Upper lobe of right lung (tissue), 1 donor: ENCODE data around the gene ST6GALNAC2. TPM values are rescaled to one million over a fixed set of nuclear protein-coding genes. Genes with fewer than 3 reads are reported as not detected.
A peak's percentile ranks its signal among the peaks of the same experiment; 100 is the strongest.
"Not testable (repeated sequence)": the region's sequence is repeated elsewhere in the genome, so short reads cannot be mapped to it uniquely, and the experiment has no call there.

Experiments
- ATAC-seq: fragments of 200-7000 bp; cut with Tn5 transposase; one replicate; pipeline ENCODE4 v1.9.1; 2020; ENCODE audit warnings: mild to moderate bottlenecking, moderate library complexity
- DNase-seq: peaks from one replicate; pipeline ENCODE4 v3.0.0-alpha.2; 2020
- H3K27ac ChIP-seq: fragments of 200-600 bp; one replicate; pipeline ENCODE4 v1.8.0; 2022
- H3K27me3 ChIP-seq: fragments of 200-600 bp; one replicate; pipeline ENCODE4 v1.8.0; 2022; ENCODE audit warnings: mild to moderate bottlenecking
- H3K36me3 ChIP-seq: fragments of 200-600 bp; one replicate; pipeline ENCODE4 v1.8.0; 2022
- H3K4me1 ChIP-seq: fragments of 200-600 bp; one replicate; pipeline ENCODE4 v1.8.0; 2022
- H3K4me3 ChIP-seq: fragments of 200-600 bp; one replicate; pipeline ENCODE4 v1.8.0; 2022; ENCODE audit warnings: mild to moderate bottlenecking
- H3K9me3 ChIP-seq: fragments of 200-600 bp; one replicate; pipeline ENCODE4 v1.8.0; 2022
- intact Hi-C: fragments of 100-400 bp; cut with DNase I; formaldehyde crosslinking; loops from one replicate; pipeline ENCODE4 v1.11.0; 2022
- total RNA-seq: library from RNA; stranded (reverse); fragmentation: NEBNext Ultra II Directional; extraction: Animal tissue kit (Norgen Biotek cat#: 25700); gene quantifications from one replicate; pipeline ENCODE4 v1.2.1, GENCODE V29; 2021
- TF ChIP-seq, protein P1 (sequence below): fragments of 200-600 bp; IDR thresholded peaks from one replicate; pipeline ENCODE4 v1.8.0; 2022; ENCODE audit warnings: antibody characterized with exemption
- donor health status: DM: no; HTN: yes; CAD: no; lungs with severe emphysema.

ST6GALNAC2 gene
- total RNA-seq, 1 donor from 2014 or later, result 24.5 TPM

DNA sequence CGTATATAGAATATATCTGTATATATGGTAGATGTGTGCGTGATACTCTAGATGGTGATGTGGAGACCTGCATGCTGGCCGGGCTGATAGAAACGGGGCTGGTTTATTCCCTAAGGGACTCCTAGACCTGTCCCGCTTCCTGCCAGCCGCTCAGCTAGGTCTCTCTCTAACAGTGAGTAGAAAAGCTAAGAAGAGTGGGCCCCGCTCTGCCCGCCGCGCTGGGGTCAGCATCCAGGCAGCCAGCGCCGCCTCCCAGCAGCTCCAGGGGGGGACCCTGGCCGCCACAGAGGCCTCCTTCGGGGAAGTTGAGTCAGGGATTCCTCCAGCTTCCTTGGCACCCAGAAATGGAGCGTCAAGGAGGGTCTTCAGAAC lies 57.5 kb downstream of the ST6GALNAC2 start:
- Histone ChIP-seq H3K4me3 (peak overlapping the region; percentile 18), H3K27ac (peak overlapping the region; percentile 89), H3K36me3 (no peaks in the 10 kb centered on the region), H3K9me3 (no peaks in the 10 kb centered on the region), H3K27me3 (no peaks in the 10 kb centered on the region), H3K4me1 (peaks cover 65% of the 10 kb centered on the region)
- no peak for DNase-seq
- TF ChIP-seq, protein P1, sequence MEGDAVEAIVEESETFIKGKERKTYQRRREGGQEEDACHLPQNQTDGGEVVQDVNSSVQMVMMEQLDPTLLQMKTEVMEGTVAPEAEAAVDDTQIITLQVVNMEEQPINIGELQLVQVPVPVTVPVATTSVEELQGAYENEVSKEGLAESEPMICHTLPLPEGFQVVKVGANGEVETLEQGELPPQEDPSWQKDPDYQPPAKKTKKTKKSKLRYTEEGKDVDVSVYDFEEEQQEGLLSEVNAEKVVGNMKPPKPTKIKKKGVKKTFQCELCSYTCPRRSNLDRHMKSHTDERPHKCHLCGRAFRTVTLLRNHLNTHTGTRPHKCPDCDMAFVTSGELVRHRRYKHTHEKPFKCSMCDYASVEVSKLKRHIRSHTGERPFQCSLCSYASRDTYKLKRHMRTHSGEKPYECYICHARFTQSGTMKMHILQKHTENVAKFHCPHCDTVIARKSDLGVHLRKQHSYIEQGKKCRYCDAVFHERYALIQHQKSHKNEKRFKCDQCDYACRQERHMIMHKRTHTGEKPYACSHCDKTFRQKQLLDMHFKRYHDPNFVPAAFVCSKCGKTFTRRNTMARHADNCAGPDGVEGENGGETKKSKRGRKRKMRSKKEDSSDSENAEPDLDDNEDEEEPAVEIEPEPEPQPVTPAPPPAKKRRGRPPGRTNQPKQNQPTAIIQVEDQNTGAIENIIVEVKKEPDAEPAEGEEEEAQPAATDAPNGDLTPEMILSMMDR, result no peak
- ATAC-seq, result no peak
- intact Hi-C loops, result no loop called here

DNA sequence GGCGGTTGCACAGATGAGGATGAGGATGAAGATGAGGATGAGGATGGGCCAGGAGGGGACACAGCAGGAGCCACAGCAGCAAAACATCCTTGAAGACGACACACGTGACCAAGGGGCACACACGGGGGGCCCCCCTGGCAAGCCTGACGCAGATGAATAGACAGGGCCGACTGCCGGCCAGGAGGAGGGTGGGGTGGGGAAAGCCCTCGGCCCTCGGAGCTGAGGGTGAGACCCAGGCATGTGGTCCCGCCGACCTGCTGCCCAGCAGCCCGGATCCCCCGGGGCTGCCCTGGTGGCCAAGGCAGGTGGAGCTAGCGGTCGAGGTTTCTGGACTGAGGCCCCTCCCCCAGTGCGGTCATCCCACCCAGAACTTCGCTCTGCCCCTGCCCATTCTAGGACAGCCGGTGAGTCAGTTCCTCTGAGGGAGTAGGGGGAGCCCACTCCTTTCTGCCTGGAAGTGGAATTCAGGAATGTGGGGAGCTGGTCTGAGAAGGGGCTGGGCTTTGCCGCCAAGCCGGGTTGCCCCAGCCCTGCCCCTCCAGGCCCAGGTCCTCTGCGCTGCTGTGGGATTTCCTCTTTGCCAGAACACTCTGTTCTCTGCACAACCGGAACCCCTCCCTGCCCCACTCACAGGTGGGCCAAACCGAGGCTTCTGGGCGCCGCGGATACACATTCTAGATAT lies 58.1 kb downstream of the ST6GALNAC2 start:
- Histone ChIP-seq H3K4me1 (peaks cover 65% of the 10 kb centered on the region), H3K27me3 (no peaks in the 10 kb centered on the region), H3K36me3 (no peaks in the 10 kb centered on the region), H3K27ac (peak overlapping the region; percentile 89), H3K4me3 (peak overlapping the region; percentile 18), H3K9me3 (no peaks in the 10 kb centered on the region)
- intact Hi-C loops, result no loop called here
- TF ChIP-seq, protein P1, result peak; percentile 13
- ATAC-seq (peak; percentile 47), DNase-seq (peak; percentile 78)

DNA sequence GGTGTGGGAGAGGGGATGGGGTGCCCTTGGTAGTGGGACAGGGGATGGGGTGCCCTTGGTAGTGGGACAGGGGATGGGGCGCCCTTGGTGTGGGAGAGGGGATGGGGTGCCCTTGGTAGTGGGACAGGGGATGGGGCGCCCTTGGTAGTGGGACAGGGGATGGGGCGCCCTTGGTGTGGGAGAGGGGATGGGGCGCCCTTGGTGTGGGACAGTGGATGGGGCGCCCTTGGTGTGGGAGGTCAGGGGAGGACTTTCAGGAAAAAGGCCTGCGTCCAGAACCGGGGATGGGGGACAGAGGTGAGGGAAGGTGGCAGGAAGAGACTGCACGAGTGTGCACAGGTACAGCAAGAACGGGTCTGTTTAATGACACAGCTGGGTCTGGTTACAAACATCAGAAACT lies 58.6 kb downstream of the ST6GALNAC2 start:
- peak overlapping the region; percentile 89 for H3K27ac ChIP-seq
- ATAC-seq, H3K27me3 ChIP-seq, DNase-seq, H3K4me3 ChIP-seq, H3K9me3 ChIP-seq, intact Hi-C loops, H3K36me3 ChIP-seq: not testable (repeated sequence)
- peaks cover 65% of the 10 kb centered on the region for H3K4me1 ChIP-seq

DNA sequence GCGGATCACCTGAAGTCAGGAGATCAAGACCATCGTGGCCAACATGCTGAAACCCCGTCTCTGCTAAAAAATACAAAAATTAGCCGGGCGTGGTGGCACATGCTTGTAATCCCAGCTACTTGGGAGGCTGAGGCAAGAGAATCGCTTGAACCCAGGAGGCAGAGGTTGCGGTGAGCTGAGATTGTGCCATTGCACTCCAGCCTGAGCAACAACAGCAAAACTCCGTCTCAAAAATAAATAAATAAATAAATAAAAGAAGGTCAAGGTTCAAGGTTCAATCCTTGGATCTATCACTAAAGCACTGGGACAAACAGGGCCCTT lies 60.2 kb downstream of the ST6GALNAC2 start:
- H3K27me3 ChIP-seq, H3K4me3 ChIP-seq, H3K36me3 ChIP-seq, DNase-seq, H3K27ac ChIP-seq, H3K9me3 ChIP-seq, intact Hi-C loops, ATAC-seq: not testable (repeated sequence)
- H3K4me1 ChIP-seq, result peaks cover 50% of the 10 kb centered on the region

DNA sequence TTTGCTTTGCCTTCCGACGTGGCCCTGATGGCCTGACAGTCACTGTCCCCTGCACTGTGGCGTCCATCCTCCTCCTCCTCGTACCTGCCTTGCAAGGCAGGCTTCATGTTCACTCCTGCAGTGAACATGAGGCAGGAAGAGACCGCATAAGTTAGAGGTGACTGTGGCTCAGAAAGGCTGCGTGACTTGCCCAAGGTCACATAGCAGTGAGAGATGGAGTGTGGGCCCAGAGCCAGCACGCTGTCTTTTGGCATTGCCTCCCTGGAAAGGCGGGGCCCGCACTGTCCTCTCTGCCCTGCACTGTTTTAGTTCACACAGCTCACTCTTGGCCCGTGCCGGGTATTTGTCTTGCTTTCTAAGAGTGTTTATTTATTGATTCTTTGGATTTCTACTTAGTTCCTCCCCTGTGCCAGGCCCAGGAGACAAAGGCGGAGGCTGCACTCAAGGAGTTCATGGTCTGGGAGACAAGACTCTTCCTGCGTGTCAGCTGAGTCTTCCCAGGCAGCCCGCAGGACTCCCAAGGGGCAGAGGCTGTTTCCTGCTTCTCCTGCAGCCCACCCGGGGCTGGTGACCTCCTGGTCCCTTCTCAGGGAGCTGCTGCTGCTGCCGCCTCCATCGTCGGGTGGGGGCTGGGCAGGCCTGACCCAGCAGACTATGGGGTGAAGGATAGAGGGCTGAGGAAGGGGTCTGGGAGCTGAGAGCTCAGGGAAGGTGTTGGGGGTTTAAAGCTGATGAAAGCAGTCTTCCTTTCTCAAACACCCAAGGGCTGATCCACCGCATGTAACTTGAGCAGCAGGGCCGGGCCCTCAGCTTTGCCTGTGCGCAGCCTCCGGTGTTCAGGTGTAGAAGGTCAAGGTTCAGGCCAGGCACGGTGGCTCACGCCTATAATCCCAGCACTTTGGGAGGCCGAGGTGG lies 60.8 kb downstream of the ST6GALNAC2 start:
- TF ChIP-seq, protein P1, result no peak
- Histone ChIP-seq H3K4me3 (no peak overlapping the region), H3K9me3 (no peaks in the 10 kb centered on the region), H3K4me1 (peaks cover 45% of the 10 kb centered on the region), H3K27ac (peak overlapping the region; percentile 36), H3K36me3 (no peaks in the 10 kb centered on the region), H3K27me3 (no peaks in the 10 kb centered on the region)
- peak; percentile 44 for ATAC-seq
- no peak for DNase-seq
- intact Hi-C loops, result no loop called here

DNA sequence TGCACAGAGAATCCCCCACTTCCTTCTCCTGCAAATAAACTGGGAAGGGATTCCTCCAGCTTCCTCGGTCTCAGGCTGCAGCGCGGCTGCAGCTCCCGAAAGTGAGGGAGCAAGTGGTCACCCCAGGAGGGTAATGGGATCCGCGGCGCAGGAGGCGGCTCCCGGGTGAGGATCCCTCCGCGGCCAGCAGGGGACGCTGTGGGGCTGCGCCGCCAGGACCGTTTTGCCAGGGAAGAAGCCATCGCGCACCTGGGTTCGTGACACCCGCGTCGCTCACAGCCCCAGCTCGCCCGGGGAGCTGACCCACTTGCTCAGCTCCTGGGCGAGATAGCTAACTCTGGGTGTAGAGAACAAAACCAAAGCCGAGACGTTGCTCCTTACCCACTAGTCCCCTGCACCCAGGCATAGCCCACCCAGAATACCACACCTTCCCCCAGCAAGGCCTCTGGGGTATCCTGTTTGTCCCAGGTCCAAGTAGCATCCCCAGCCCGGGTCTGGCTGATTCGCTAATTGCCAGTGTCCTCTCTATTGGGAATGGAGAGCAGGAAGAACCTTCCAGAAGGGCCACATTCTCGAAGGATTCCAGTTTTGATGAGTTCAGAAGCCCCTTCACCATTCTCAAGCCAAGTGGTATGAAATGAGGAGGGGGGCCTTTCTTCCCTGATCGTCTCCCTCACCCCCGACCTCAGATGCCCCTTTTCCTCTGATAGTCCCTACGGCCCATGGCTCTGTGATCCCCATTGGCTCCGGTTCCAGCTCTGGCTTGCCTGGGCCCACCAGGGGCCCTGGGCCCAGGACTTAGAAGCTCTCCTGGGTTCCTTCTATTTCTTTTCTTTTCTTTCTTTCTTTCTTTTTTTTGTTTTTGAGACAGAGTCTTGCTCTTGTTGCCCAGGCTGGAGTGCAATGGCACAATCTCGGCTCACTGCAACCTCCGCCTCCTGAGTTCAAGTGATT lies 62.3 kb downstream of the ST6GALNAC2 start:
- DNase-seq, result peak; percentile 90
- TF ChIP-seq, protein P1, result peak; percentile 100
- H3K27me3 ChIP-seq, result no peaks in the 10 kb centered on the region
- intact Hi-C loops, result no loop called here
- no peaks in the 10 kb centered on the region for H3K9me3 ChIP-seq
- H3K4me1 ChIP-seq, result peaks cover 30% of the 10 kb centered on the region
- no peak overlapping the region for H3K4me3 ChIP-seq
- ATAC-seq, result peak; percentile 89
- no peak overlapping the region for H3K27ac ChIP-seq
- no peaks in the 10 kb centered on the region for H3K36me3 ChIP-seq

DNA sequence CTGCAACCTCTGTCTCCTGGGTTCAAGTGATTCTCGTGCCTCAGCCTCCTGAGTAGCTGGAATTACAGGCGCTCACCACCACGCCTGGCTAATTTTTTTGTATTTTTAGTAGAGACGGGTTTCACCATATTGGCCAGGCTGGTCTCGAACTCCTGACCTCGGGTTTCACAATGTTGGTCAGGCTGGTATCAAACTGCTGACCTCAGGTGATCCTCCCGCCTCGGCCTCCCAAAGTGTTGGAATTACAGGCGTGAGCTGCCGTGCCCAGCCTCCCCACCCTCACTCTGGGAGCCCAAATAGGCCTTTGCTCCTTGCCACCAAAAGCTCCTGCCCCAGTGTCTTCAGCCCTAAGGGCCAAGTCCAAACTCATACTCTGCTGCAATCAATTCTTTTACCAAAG lies 64.0 kb downstream of the ST6GALNAC2 start:
- H3K9me3 ChIP-seq, H3K27ac ChIP-seq, H3K36me3 ChIP-seq, ATAC-seq, intact Hi-C loops, H3K27me3 ChIP-seq, DNase-seq, H3K4me3 ChIP-seq: not testable (repeated sequence)
- peaks cover 17% of the 10 kb centered on the region for H3K4me1 ChIP-seq
